Esophagus squamous epithelium (tissue), 5 donors: Measurements from ENCODE around the gene RPS24. TPM values are rescaled to one million over a fixed set of nuclear protein-coding genes. Genes with fewer than 3 reads are reported as not detected.
A peak's percentile ranks its signal among the peaks of the same experiment; 100 is the strongest.

Experiments
- DNase-seq: peaks from one replicate; lab custom pipeline; 2025; lab: John Stamatoyannopoulos, UW
- H3K27ac ChIP-seq, 4 donors: fragments of 200-600 bp; sonication (generic); one replicate each; pipeline ENCODE4 v1.5.1; 2016 to 2019; ENCODE audit warnings: mild to moderate bottlenecking in 1 of 4
- H3K27me3 ChIP-seq, 4 donors: fragments of 200-600 bp; sonication (generic); 1 replicate in 3 of 4; 2 replicates in 1 of 4; pipeline versions ENCODE4 v1.5.1 to v1.6.0; 2017 to 2021; ENCODE audit warnings: antibody characterized with exemption in 1 of 4
- H3K36me3 ChIP-seq, 3 donors: fragments of 200-600 bp; sonication (generic); one replicate each; pipeline ENCODE4 v1.5.1; 2016 to 2019
- H3K4me1 ChIP-seq, 3 donors: fragments of 200-600 bp; sonication (generic); one replicate each; pipeline ENCODE4 v1.5.1; 2017 to 2019
- H3K4me3 ChIP-seq, 4 donors: fragments of 200-600 bp; sonication (generic); 1 replicate in 3 of 4; 2 replicates in 1 of 4; pipeline ENCODE4 v1.5.1; 2016 to 2019; ENCODE audit warnings: mild to moderate bottlenecking in 2 of 4, moderate library complexity in 1 of 4
- H3K9me3 ChIP-seq, 3 donors: fragments of 200-600 bp; sonication (generic); one replicate each; pipeline ENCODE4 v1.5.1; 2016 to 2019
- CTCF ChIP-seq, 6 experiments: fragments of 450-650 bp in 4 of 6; fragments of 200-600 bp in 2 of 6; sonication (generic) in 2 of 6; IDR thresholded peaks; one replicate each; pipeline ENCODE4 v1.5.1; 2016 to 2019; ENCODE audit warnings: antibody characterized with exemption in 6 of 6, mild to moderate bottlenecking in 4 of 6, moderate library complexity in 4 of 6
- POLR2A ChIP-seq, 4 donors: fragments of 450-650 bp; IDR thresholded peaks; one replicate each; pipeline ENCODE4 v1.6.1; 2017; ENCODE audit warnings: antibody characterized with exemption in 4 of 4, mild to moderate bottlenecking in 4 of 4, moderate library complexity in 3 of 4
- WGBS, 2 donors: methylation state at CpG; one replicate each; pipeline ENCODE4 v1.1.5; 2018; 5-methylcytosine and 5-hydroxymethylcytosine counted together
- intact Hi-C: fragments of 100-400 bp; cut with DNase I; formaldehyde crosslinking; loops from one replicate; pipeline ENCODE4 v1.15.0; 2022
- total RNA-seq, 4 donors: library from RNA; depleted of rRNA; stranded (reverse); fragments of >200 nt; gene quantifications; one replicate each; pipeline ENCODE4 v1.1.0, GENCODE V29; 2016
- donor health status: DM: yes; HTN: yes; CAD: no.

Gene RPS24
- 1,000 to 10,000 TPM; 1,266 to 3,992 (median 2,440) TPM for total RNA-seq

DNA sequence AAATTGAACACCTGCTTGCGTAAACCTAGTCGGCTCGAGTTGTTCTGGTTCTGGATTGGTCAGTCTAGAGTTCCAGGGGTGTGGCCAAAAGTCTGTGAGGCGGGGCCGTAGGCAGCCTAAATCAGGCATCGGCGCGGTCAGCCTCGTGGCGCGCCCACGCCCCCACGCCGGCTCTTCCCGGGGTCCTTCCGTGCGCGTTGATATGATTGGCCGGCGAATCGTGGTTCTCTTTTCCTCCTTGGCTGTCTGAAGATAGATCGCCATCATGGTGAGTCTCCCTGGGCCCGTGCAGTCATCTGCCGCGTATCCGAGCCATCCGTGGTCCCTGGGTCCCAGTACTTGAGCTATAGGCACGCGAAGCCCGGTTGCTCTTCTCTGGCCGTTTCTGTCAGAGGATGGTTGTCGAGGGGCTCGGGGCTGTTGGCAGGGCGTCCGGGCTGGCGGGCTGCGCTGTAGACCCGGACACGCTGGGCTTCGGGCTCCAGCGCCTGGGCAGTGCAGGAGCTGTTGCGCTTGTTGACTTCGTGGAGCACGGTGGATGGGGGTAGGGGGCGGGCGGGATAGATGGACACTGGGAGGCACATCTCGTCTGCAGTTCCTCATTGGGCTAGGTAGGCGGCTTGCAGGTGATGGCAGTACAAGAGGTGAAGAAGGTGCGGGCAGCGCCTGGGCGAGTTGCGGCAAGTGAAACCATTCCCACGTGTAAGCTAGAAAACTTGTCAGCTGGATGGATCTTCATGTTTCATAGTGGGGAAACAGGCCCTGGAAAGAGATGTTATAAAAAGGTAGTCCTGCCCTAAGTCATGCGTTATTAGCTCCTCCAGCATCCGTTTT is at the start of gene RPS24:
Gene RPS24 (plus strand): TSS at position 227 of the 834 bp plus-strand sequence. CDS start 39 bp downstream, at position 266.
- H3K27me3 ChIP-seq: no peaks in the 10 kb centered on the region
- H3K27ac ChIP-seq: peak within 1 kb of the TSS; percentile 84 to 90 (median 84)
- 0 to 1% methylated on average over 14 to 18 of the region's 55 CpGs for WGBS, 2 donors
- H3K4me1 ChIP-seq: peaks cover 15 to 61% (median 32%) of the 10 kb centered on the region in 3 donors
- DNase-seq: peak; percentile 72
- H3K4me3 ChIP-seq: peak within 1 kb of the TSS; percentile 68 to 88 (median 85)
- TF ChIP-seq POLR2A (IDR thresholded peaks at IDR 0.05) (peak in 2 of 4 donors; percentile 79 to 81), CTCF (IDR thresholded peaks at IDR 0.05) (peak in 1 of 6 experiments; percentile 6)
- H3K9me3 ChIP-seq: no peaks in the 10 kb centered on the region
- intact Hi-C loops: no loop called here
- peaks cover 10 to 39% (median 14%) of the 10 kb centered on the region in 3 donors for H3K36me3 ChIP-seq

DNA sequence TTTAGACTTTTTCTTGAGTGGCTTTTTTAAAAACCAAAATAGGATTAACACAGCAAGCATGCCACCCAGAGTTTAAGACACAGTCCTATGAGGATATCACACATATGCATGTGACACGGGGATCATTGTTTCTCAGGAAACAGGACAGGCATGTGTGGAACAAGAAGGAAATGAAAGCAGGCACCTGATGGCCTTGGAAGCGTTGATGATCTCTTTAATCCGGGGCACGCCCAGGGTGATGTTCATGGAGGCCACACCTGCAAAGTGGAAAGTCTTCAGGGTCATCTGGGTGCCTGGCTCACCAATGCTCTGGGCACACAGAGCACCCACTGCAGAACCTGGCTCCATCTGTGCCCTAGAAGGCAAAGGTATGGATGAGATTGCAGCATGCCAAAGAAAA is 48.7 kb upstream of the RPS24 start:
- DNase-seq: no peak
- no peak for TF ChIP-seq POLR2A (IDR thresholded peaks at IDR 0.05)
- TF ChIP-seq CTCF (IDR thresholded peaks at IDR 0.05): no peak
- Histone ChIP-seq H3K27me3 (no peaks in the 10 kb centered on the region), H3K9me3 (no peaks in the 10 kb centered on the region), H3K36me3 (peaks cover 9 to 98% (median 58%) of the 10 kb centered on the region in 3 donors), H3K27ac (no peak overlapping the region), H3K4me3 (no peak overlapping the region), H3K4me1 (peaks cover 0 to 14% (median 0%) of the 10 kb centered on the region in 3 donors)
- intact Hi-C loops: no loop called here
- 47 to 48% methylated on average over 3 to 4 of the region's 4 CpGs for WGBS, 2 donors

DNA sequence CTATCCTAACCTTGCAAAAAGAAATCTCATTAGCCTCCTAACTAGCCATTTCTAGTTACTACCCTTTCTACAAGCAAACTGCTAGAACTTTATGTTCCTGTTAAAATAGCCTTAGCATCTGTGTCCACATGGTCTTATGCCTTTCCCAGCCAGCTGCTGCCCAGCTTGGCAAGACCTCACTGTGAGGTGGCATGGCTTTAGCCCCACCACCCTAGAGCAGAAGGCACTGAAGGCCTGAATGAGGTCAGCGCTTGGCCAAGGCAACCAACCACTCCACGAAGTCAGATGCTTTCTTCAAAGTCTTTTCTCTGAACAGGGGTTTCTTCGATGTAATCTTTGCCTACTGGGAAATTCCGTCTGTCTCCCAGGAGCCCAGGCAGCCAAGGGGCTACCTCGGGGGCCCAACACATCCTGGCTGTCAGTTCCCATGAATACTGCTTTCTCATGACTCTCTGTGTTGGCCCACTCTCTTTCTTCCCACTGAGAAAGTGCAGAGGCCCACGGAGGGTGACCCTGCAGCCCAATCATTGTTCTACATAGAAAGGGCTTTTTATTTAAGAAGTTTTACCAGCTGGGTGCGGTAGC is 45.9 kb upstream of the RPS24 start:
- intact Hi-C loops: no loop called here
- peaks cover 5 to 100% (median 61%) of the 10 kb centered on the region in 3 donors for H3K36me3 ChIP-seq
- no peaks in the 10 kb centered on the region for H3K27me3 ChIP-seq
- no peak overlapping the region for H3K27ac ChIP-seq
- H3K4me1 ChIP-seq: peaks cover 0 to 14% (median 0%) of the 10 kb centered on the region in 3 donors
- H3K4me3 ChIP-seq: no peak overlapping the region
- no peaks in the 10 kb centered on the region for H3K9me3 ChIP-seq
- WGBS, 2 donors: 86 to 98% methylated on average over 5 to 6 of the region's 7 CpGs
- TF ChIP-seq CTCF (IDR thresholded peaks at IDR 0.05) (no peak), POLR2A (IDR thresholded peaks at IDR 0.05) (no peak)
- DNase-seq: no peak

GRCh38 chr10:77989081-77989724 is 44.5 kb upstream of the RPS24 start:
- Histone ChIP-seq H3K36me3 (peaks cover 5 to 100% (median 61%) of the 10 kb centered on the region in 3 donors), H3K27ac (no peak overlapping the region), H3K4me1 (peaks cover 0 to 10% (median 0%) of the 10 kb centered on the region in 3 donors), H3K9me3 (no peaks in the 10 kb centered on the region), H3K27me3 (no peaks in the 10 kb centered on the region), H3K4me3 (no peak overlapping the region)
- DNase-seq: no peak
- WGBS, 2 donors: 82 to 85% methylated on average over 10 to 11 of the region's 11 CpGs
- intact Hi-C loops: no loop called here
- no peak for TF ChIP-seq CTCF (IDR thresholded peaks at IDR 0.05)
- no peak for TF ChIP-seq POLR2A (IDR thresholded peaks at IDR 0.05)
